HEK293 (cell line): Measurements from ENCODE around the gene TEPSIN.

Source experiments
- CTCF ChIA-PET: fragments of 350-600 bp; formaldehyde crosslinking; extraction: SDS; loops from one replicate; lab custom pipeline; 2021; ENCODE audit warnings: antibody characterized with exemption; lab: Yijun Ruan, JAX
- POLR2A ChIA-PET: fragments of 300-600 bp; formaldehyde crosslinking; extraction: SDS; loops from one replicate; lab custom pipeline; 2020; ENCODE audit warnings: antibody characterized with exemption, inconsistent platforms; lab: Yijun Ruan, JAX
- H3K27ac ChIP-seq: fragments of 200-500 bp; sonication (Bioruptor generic); 2 replicates; pipeline ENCODE4 v1.5.1; 2014; ENCODE audit warnings: low read depth, low read length, control low read depth, inconsistent platforms; ENCODE audit errors: extremely low read depth
- H3K36me3 ChIP-seq, 2 experiments: fragments of 200-500 bp in 1 of 2; sonication (Bioruptor generic) in 1 of 2; 1 replicate in 1 of 2; 2 replicates in 1 of 2; pipeline ENCODE4 v1.5.1; 2014 to 2017; ENCODE audit warnings: inconsistent platforms in 2 of 2, low read length in 2 of 2; ENCODE audit not compliant: control insufficient read depth in 2 of 2, insufficient read depth in 1 of 2
- H3K4me1 ChIP-seq: fragments of 200-500 bp; sonication (Bioruptor generic); 2 replicates; pipeline ENCODE4 v1.5.1; 2014; ENCODE audit warnings: mild to moderate bottlenecking, low read length, inconsistent platforms; ENCODE audit not compliant: control insufficient read depth, insufficient read depth
- H3K4me3 ChIP-seq: 2 replicates; pipeline ENCODE4 v1.5.1; 2011; ENCODE audit warnings: low read depth, mild to moderate bottlenecking, control low read depth, low read length, moderate library complexity
- H3K9me3 ChIP-seq: fragments of 200-500 bp; sonication (Bioruptor generic); 2 replicates; pipeline ENCODE4 v1.5.1; 2014; ENCODE audit warnings: low read depth, low read length, inconsistent platforms; ENCODE audit not compliant: control insufficient read depth, insufficient read depth
- PRDM1 ChIP-seq: fragments of 450-650 bp; formaldehyde crosslinking; IDR thresholded peaks from 2 replicates; pipeline ENCODE4; 2016; ENCODE audit warnings: missing biosample characterization, missing genetic modification characterization
- PRDM4 ChIP-seq: fragments of 450-650 bp; formaldehyde crosslinking; IDR thresholded peaks from 2 replicates; pipeline ENCODE4 v1.5.1; 2017; ENCODE audit warnings: missing biosample characterization, missing genetic modification characterization
- ZBTB49 ChIP-seq: fragments of 450-650 bp; formaldehyde crosslinking; IDR thresholded peaks from 2 replicates; pipeline ENCODE4 v1.5.1; 2016; ENCODE audit warnings: missing biosample characterization, missing genetic modification characterization, low read depth
- ZFP37 ChIP-seq: fragments of 450-650 bp; formaldehyde crosslinking; IDR thresholded peaks from 2 replicates; pipeline ENCODE4 v1.5.1; 2016; ENCODE audit warnings: missing biosample characterization, missing genetic modification characterization
- ZIC2 ChIP-seq: fragments of 450-650 bp; formaldehyde crosslinking; IDR thresholded peaks from 2 replicates; pipeline ENCODE4 v1.5.1; 2016; ENCODE audit warnings: missing biosample characterization, missing genetic modification characterization
- ZNF112 ChIP-seq: fragments of 450-650 bp; formaldehyde crosslinking; IDR thresholded peaks from 2 replicates; pipeline ENCODE4 v1.5.0; 2017; ENCODE audit warnings: missing biosample characterization, missing genetic modification characterization
- ZNF133 ChIP-seq: fragments of 450-650 bp; formaldehyde crosslinking; IDR thresholded peaks from 2 replicates; pipeline ENCODE4 v1.5.1; 2016; ENCODE audit warnings: missing biosample characterization, missing genetic modification characterization
- ZNF138 ChIP-seq: fragments of 450-650 bp; formaldehyde crosslinking; IDR thresholded peaks from 2 replicates; pipeline ENCODE4 v1.5.1; 2016; ENCODE audit warnings: missing biosample characterization, missing genetic modification characterization, borderline replicate concordance
- ZNF146 ChIP-seq: fragments of 450-650 bp; formaldehyde crosslinking; IDR thresholded peaks from 2 replicates; pipeline ENCODE4 v1.5.1; 2016; ENCODE audit warnings: missing biosample characterization, missing genetic modification characterization
- ZNF155 ChIP-seq: fragments of 450-650 bp; formaldehyde crosslinking; IDR thresholded peaks from 2 replicates; pipeline ENCODE4 v1.5.1; 2016; ENCODE audit warnings: missing biosample characterization, missing genetic modification characterization
- ZNF248 ChIP-seq: fragments of 450-650 bp; formaldehyde crosslinking; IDR thresholded peaks from 2 replicates; pipeline ENCODE4 v1.5.1; 2017; ENCODE audit warnings: missing biosample characterization, missing genetic modification characterization
- ZNF266 ChIP-seq: fragments of 450-650 bp; formaldehyde crosslinking; IDR thresholded peaks from 2 replicates; pipeline ENCODE4 v1.5.1; 2016; ENCODE audit warnings: missing biosample characterization, missing genetic modification characterization, low read depth
- ZNF302 ChIP-seq: fragments of 450-650 bp; formaldehyde crosslinking; IDR thresholded peaks from 2 replicates; pipeline ENCODE4 v1.5.1; 2016; ENCODE audit warnings: missing biosample characterization, missing genetic modification characterization, low read depth
- ZNF335 ChIP-seq: fragments of 450-650 bp; formaldehyde crosslinking; conservative IDR thresholded peaks from 2 replicates; pipeline ENCODE4 v1.5.1; 2016; ENCODE audit warnings: missing biosample characterization, missing genetic modification characterization
- ZNF362 ChIP-seq: fragments of 450-650 bp; formaldehyde crosslinking; IDR thresholded peaks from 2 replicates; pipeline ENCODE4 v1.5.1; 2016; ENCODE audit warnings: missing biosample characterization, missing genetic modification characterization
- ZNF404 ChIP-seq: fragments of 450-650 bp; formaldehyde crosslinking; IDR thresholded peaks from 2 replicates; pipeline ENCODE4 v1.5.1; 2017; ENCODE audit warnings: missing biosample characterization, missing genetic modification characterization
- ZNF488 ChIP-seq: fragments of 450-650 bp; formaldehyde crosslinking; IDR thresholded peaks from 2 replicates; pipeline ENCODE4 v1.5.1; 2016; ENCODE audit warnings: missing biosample characterization, missing genetic modification characterization
- ZNF549 ChIP-seq: fragments of 450-650 bp; IDR thresholded peaks from 2 replicates; pipeline ENCODE4 v1.5.1; 2018; ENCODE audit warnings: missing biosample characterization, missing genetic modification characterization, mild to moderate bottlenecking, inconsistent platforms, moderate library complexity
- ZNF621 ChIP-seq: fragments of 450-650 bp; formaldehyde crosslinking; IDR thresholded peaks from 2 replicates; pipeline ENCODE4 v1.5.1; 2017; ENCODE audit warnings: missing biosample characterization, missing genetic modification characterization
- ZNF654 ChIP-seq: fragments of 450-650 bp; formaldehyde crosslinking; IDR thresholded peaks from 2 replicates; pipeline ENCODE4 v1.5.1; 2016; ENCODE audit warnings: low read depth, missing biosample characterization, missing genetic modification characterization
- ZNF837 ChIP-seq: fragments of 450-650 bp; formaldehyde crosslinking; IDR thresholded peaks from 2 replicates; pipeline ENCODE4 v1.5.1; 2016; ENCODE audit warnings: missing biosample characterization, missing genetic modification characterization
- TF ChIP-seq, protein P1 (sequence below): fragments of 450-650 bp; formaldehyde crosslinking; IDR thresholded peaks from 2 replicates; pipeline ENCODE4 v1.5.1; 2016; ENCODE audit warnings: missing biosample characterization, missing genetic modification characterization, low read depth
- TF ChIP-seq, protein P2 (sequence below): fragments of 450-650 bp; formaldehyde crosslinking; IDR thresholded peaks from 2 replicates; pipeline ENCODE4; 2016; ENCODE audit warnings: missing biosample characterization, missing genetic modification characterization

TEPSIN gene

GRCh38 chr17:81256616-81257015 is 17.8 kb upstream of the TEPSIN start:
- TF ChIP-seq ZNF302 (tag by site-specific recombination) (no peak), ZBTB49 (tag by site-specific recombination) (no peak), ZNF335 (tag by site-specific recombination) (no peak), ZNF112 (tag by site-specific recombination) (no peak), ZNF266 (tag by site-specific recombination) (no peak), ZNF404 (tag by site-specific recombination) (no peak)
- TF ChIP-seq, protein P1, sequence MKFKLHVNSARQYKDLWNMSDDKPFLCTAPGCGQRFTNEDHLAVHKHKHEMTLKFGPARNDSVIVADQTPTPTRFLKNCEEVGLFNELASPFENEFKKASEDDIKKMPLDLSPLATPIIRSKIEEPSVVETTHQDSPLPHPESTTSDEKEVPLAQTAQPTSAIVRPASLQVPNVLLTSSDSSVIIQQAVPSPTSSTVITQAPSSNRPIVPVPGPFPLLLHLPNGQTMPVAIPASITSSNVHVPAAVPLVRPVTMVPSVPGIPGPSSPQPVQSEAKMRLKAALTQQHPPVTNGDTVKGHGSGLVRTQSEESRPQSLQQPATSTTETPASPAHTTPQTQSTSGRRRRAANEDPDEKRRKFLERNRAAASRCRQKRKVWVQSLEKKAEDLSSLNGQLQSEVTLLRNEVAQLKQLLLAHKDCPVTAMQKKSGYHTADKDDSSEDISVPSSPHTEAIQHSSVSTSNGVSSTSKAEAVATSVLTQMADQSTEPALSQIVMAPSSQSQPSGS: 0 out of 2 replicates have a peak, but pooled peaks have one; percentile 21
- TF ChIP-seq, all 188 proteins: peak for 1
- H3K4me1 ChIP-seq: peaks cover 4% of the 10 kb centered on the region; the same call in 1 of the 2 replicates
- no peaks in the 10 kb centered on the region for H3K9me3 ChIP-seq
- H3K27ac ChIP-seq: no peak overlapping the region
- POLR2A ChIA-PET: no interaction called here
- CTCF ChIA-PET: interaction anchor here (0.6 to 1.9 kb wide), 5 partner anchors 11 to 345 kb away, joined by 3 to 7 read pairs (median 4); no protein-coding TSS in a partner anchor
- H3K36me3 ChIP-seq: peaks cover 0 to 63% of the 10 kb centered on the region in 2 experiments; a peak in 2 of 3 replicates
- no peak overlapping the region for H3K4me3 ChIP-seq

GRCh38 chr17:81254955-81255717 is 16.3 kb upstream of the TEPSIN start:
- H3K27ac ChIP-seq: no peak overlapping the region
- POLR2A ChIA-PET: interaction anchor here (0.6 to 2.1 kb wide), 3 partner anchors 140 to 839 kb away, joined by 6 to 7 read pairs (median 6); partner anchors contain the start of gene BAHCC1
- TF ChIP-seq ZNF837: no peak
- TF ChIP-seq ZNF654 (tag by site-specific recombination): peak; percentile 18
- peak; percentile 82 for TF ChIP-seq ZIC2 (tag by site-specific recombination)
- TF ChIP-seq PRDM4 (tag by site-specific recombination): no peak
- no peak for TF ChIP-seq ZNF621 (tag by site-specific recombination)
- TF ChIP-seq PRDM1 (tag by site-specific recombination): no peak
- no peak for TF ChIP-seq ZNF155 (tag by site-specific recombination)
- no peak for TF ChIP-seq ZNF362 (tag by site-specific recombination)
- TF ChIP-seq ZNF248 (tag by site-specific recombination): no peak
- no peak for TF ChIP-seq ZNF133 (tag by site-specific recombination)
- no peak for TF ChIP-seq ZFP37 (tag by site-specific recombination)
- TF ChIP-seq ZNF138: no peak
- TF ChIP-seq, protein P2, sequence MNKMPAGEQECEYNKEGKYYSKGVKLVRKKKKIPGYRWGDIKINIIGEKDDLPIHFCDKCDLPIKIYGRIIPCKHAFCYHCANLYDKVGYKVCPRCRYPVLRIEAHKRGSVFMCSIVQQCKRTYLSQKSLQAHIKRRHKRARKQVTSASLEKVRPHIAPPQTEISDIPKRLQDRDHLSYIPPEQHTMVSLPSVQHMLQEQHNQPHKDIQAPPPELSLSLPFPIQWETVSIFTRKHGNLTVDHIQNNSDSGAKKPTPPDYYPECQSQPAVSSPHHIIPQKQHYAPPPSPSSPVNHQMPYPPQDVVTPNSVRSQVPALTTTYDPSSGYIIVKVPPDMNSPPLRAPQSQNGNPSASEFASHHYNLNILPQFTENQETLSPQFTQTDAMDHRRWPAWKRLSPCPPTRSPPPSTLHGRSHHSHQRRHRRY (tag by site-specific recombination): no peak
- no peak for TF ChIP-seq ZNF488
- TF ChIP-seq ZNF549 (tag by site-specific recombination): no peak
- TF ChIP-seq ZNF146 (tag by site-specific recombination): no peak

More at GRCh38 chr17:81254955-81255717, 16.3 kb upstream of the TEPSIN start:
- Histone ChIP-seq H3K4me1 (peaks cover 4% of the 10 kb centered on the region; the same call in 1 of the 2 replicates), H3K4me3 (no peak overlapping the region), H3K36me3 (peaks cover 0 to 63% of the 10 kb centered on the region in 2 experiments; a peak in 2 of 3 replicates), H3K9me3 (no peaks in the 10 kb centered on the region)
- CTCF ChIA-PET: interaction anchor here (0.6 to 3.4 kb wide), 19 partner anchors 16 to 345 kb away, joined by 3 to 28 read pairs (median 4); partner anchors contain the start of genes NDUFAF8, SLC38A10 and TEPSIN
